Loucy (cell line): ENCODE results near the gene ARHGAP26.

Experiments used
- EZH2phosphoT487 ChIP-seq: fragments of 200-600 bp; IDR thresholded peaks from 2 replicates; pipeline ENCODE4 v1.6.1; 2018; ENCODE audit warnings: antibody characterized with exemption, mild to moderate bottlenecking, moderate library complexity, borderline replicate concordance
- TF ChIP-seq, protein P1 (sequence below): fragments of 200-600 bp; sonication (generic); conservative IDR thresholded peaks from 2 replicates; pipeline ENCODE4 v1.5.1; 2014; ENCODE audit warnings: mild to moderate bottlenecking, antibody characterized with exemption, low read length

DNA sequence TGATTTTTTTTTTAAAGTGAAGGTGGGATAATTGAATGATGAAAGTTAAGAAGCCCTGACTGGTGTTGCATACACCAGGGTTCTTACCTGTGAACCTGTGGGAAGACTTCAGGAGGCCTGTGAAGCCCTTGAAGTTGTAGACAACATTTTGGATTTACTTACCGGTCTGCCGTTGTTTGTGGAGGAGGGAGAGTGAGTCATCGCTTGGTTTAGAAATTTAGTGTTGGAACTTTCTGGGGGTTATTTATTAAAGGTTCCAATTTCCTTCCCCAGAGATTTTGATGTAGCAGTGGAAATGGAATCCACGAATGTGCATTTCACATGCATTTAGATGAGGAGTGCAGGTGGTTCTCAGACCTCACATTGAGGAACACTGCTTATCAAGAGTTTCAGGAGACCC is 49.6 kb downstream of the ARHGAP26 start:
- TF ChIP-seq, protein P1, sequence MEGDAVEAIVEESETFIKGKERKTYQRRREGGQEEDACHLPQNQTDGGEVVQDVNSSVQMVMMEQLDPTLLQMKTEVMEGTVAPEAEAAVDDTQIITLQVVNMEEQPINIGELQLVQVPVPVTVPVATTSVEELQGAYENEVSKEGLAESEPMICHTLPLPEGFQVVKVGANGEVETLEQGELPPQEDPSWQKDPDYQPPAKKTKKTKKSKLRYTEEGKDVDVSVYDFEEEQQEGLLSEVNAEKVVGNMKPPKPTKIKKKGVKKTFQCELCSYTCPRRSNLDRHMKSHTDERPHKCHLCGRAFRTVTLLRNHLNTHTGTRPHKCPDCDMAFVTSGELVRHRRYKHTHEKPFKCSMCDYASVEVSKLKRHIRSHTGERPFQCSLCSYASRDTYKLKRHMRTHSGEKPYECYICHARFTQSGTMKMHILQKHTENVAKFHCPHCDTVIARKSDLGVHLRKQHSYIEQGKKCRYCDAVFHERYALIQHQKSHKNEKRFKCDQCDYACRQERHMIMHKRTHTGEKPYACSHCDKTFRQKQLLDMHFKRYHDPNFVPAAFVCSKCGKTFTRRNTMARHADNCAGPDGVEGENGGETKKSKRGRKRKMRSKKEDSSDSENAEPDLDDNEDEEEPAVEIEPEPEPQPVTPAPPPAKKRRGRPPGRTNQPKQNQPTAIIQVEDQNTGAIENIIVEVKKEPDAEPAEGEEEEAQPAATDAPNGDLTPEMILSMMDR, result no peak
- TF ChIP-seq EZH2phosphoT487, result no peak
